Fibroblast of skin of right biceps (primary cell): ENCODE results near the gene FAM107B.

Experiments
- DNase-seq: peaks from one replicate; pipeline ENCODE4 v3.0.0-alpha.2; 2013

Gene FAM107B

GRCh38 chr10:14688189-14688588, 86.5 kb downstream of the FAM107B start:
- DNase-seq, result peak; percentile 30

DNA sequence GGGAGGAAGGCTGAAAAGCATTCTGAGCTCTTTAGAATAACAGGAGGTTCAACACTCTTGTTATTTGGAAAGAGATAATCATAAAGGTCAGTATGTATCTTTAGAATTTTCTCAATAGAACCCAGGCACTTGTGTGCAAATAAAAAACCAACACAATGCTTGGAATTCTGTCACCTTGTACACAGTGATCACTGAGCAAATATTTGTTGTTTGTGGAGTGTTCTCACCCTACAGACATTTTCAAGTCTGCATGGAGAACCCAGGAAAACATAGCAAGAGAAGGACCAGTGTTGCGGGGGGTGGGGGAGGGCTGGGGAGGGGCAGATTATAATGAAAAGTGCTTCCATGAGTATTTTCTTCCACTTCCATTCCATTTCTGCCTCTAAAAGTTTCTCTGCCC, 87.4 kb downstream of the FAM107B start:
- DNase-seq, result no peak

GRCh38 chr10:14686356-14686755, 88.3 kb downstream of the FAM107B start:
- DNase-seq, result no peak

DNA sequence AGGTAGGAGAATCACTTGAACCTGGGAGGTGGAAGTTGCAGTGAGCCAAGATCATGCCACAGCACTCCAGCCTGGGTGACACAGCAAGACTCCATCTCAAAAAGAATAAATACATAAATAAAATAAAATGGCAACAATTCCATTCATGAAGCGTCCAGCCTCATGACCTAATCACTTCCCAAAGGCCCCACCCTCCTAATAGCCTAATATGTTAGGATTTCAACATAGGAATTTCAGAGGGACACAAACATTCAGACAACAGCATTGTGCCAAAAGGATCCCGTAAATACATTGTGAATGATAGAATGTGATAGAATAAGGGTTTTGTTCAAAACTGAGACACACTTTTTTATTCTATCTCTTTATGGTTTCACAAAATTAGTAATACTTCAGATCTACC, 90.3 kb downstream of the FAM107B start:
- DNase-seq, result no peak

DNA sequence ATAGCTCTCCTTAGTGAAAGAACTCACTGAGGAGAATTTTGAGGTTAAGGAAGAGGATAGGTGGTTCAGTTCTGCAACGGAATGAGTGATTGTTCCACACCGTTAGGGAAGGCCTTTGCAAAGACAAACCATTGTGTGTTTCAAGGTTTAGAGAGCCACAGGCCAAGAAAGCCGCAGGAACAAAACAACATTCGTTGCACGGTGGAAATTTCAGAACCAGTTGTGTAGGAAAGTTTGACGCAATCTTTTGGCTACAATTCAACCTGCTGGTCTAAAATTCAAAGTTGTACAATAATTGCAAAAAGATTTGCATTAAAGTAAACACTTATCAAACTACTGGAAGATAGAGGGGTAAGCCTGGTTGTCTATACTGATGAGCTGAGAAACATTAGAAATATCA, 91.4 kb downstream of the FAM107B start:
- no peak for DNase-seq

DNA sequence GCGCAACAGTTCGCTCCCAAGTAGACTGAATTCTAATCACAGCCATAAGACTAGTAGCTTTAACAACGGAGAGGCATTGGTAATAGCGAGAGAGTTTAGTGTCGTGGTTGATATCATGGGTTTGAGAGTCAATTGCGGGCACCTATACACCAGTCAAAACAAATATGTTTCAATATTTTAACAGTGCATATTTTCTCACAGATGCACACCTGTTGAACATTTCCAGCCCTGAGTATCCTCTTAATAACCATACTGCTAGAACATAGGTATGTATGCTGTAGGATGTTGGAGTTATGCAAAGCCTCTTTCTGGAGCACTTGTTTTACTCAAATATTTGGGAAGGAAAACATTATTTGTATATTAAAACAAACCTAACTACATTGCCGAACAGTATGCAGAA, 92.9 kb downstream of the FAM107B start:
- no peak for DNase-seq

- no peak for DNase-seq
Observed at GRCh38 chr10:14681305-14681704, 93.4 kb downstream of the FAM107B start.

GRCh38 chr10:14678637-14679036, 96.1 kb downstream of the FAM107B start:
- DNase-seq, result no peak

DNA sequence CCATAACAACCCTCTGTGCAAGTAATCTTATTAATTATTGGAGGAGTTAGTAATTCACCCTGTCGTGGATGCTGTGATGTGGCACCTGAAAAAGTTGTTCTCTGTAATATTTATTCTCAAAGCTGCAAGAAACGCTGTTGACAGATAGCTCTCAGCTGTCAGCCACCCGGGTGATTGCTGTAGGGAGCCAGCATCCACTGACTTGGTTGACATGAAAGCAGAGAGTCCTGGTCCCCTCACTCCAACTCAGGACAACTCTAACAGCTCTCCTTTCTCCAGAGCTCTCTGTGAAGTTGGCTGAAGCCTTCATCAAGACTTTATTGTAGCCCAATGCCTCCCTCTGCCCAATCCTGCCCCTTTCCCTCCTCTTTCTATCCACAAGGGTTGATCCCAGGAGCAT, 98.0 kb downstream of the FAM107B start:
- DNase-seq, result no peak

DNA sequence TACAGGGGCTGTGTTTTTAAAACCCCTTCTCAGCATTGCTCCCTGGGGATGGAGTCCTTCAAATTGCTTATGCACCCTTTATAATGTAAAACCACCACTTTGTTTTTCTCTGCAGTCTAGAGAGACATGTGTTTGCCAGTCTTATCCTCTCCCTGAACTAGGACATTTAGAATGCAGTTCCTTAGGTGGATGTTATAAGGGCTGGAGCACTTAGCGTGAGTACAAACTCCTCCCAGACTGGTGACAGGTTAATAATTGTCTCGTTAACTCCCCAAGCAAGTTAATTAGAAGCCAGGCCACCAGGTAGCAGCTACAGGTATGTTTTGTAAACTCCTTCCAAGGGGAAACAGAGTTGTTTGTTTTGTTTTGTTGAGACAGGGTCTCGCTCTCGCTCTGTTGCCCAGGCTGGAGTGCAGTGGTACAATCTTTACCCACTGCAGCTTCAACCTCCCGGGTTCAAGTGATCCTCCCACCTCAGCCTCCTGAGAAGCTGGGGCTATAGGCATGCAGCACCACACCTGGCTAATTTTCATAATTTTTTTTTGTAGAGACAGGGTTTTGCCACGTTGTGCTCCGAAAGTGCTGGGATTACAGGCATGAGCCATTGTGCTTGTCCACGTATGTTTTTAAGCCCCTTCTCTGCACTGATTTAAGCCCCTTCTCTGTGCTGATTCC, 100.2 kb downstream of the FAM107B start:
- DNase-seq, result no peak

DNA sequence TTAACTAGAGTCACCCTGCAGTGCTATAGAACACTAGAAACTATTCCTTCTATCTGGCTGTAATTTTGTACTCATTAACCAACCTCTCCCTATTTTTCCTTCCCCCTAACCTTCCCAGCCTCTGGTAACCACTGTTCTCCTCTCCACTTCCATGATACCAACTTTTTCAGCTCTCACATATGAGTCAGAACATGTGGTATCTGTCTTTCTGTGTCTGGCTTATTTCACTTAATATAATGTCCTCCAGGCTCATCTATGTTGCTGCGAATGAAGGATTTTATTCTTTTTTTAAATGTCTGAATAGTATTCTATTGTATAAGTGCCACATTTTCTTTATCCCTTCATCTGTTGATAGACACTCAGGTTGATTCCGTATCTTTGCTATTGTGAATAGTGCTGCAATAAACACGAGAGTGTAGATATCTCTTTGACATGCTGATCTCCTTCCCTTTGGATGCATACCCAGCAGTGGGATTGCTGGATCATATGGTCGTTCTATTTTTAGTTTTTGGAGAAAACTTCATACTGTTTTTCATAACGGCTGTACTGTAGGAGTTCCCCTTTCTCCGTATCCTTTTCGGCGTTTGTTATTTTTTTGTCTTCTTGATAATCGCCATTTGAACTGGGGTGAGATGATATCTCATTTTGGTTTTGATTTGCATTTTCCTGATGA, 101.4 kb downstream of the FAM107B start:
- peak; percentile 15 for DNase-seq

- DNase-seq, result no peak
Observed at GRCh38 chr10:14671386-14671831, 103.3 kb downstream of the FAM107B start.

- DNase-seq, result peak; percentile 28
Observed at GRCh38 chr10:14670551-14671240, 104.0 kb downstream of the FAM107B start.

- DNase-seq, result no peak
Observed at GRCh38 chr10:14669576-14669975, 105.1 kb downstream of the FAM107B start.

DNA sequence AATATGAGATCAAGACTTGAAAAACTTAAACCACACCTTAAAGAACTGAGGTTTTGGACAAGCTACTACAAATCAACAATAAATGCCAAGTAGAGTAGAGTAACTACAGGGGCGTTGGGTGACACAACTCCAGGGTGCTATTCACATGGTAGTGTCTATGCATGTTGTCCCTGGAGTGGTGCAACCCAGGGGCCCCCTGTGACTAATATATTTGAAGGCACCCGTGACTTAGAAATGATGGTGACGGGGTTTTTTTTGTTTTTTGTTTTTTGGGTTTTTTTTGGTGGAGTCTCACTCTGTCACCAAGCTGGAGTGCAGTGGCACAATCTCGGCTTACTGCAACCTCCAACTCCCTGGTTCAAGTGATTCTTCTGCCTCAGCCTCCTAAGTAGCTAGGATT, 106.9 kb downstream of the FAM107B start:
- DNase-seq, result no peak

- no peak for DNase-seq
Observed at GRCh38 chr10:14667280-14667679, 107.4 kb downstream of the FAM107B start.

GRCh38 chr10:14665865-14666857, 108.5 kb downstream of the FAM107B start:
- peak; percentile 12 for DNase-seq

DNA sequence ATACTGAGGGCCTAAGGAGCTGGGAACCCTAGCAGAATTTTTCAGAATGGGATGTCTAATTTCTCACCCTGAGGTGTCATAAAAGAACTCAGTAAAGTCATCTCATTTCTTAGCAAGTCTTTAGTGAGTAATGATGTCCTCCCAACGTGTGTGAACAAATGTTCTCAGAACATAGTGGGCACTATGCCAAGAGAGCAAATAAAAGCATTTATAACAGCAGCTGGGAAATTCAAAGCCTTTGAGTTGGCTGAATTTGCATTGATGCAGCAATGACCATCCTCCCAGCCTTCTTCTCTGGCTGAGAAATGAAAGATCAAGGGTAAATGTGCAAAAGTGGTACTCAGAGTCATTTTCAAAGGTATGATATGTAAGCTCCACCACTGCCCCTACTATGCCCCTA, 109.4 kb downstream of the FAM107B start:
- peak; percentile 3 for DNase-seq

- no peak for DNase-seq
Observed at GRCh38 chr10:14664345-14664744, 110.4 kb downstream of the FAM107B start.

DNA sequence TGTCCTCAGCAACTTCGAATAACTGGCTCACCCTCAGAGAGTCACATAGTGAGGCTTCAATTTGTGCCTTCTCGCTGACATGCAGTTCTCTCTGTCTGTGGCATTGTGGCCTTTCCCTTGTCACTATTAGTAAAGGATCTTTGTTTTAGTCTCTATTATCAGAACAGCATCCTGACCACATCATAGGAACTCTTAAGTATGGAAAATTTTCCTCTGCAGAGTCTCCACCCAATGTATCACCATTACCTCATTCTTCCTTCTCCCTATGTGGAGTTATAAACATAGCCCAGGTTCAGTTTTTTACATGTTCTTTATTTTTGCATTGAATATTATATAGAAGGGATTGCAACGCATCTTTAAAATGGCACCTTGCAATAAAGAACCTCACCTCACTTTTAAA, 112.9 kb downstream of the FAM107B start:
- no peak for DNase-seq

GRCh38 chr10:14660831-14661230, 113.9 kb downstream of the FAM107B start:
- no peak for DNase-seq

GRCh38 chr10:14659626-14660196, 115.0 kb downstream of the FAM107B start:
- DNase-seq, result no peak
